SK-N-DZ (cell line): ENCODE data around the gene EBI3.
"Not testable (repeated sequence)": the region's sequence is repeated elsewhere in the genome, so short reads cannot be mapped to it uniquely, and the experiment has no call there.

ENCODE experiments used
- DNase-seq: peaks from one replicate; pipeline ENCODE4 v3.0.0-alpha.2; 2015; ENCODE audit warnings: low spot score

The EBI3 gene

DNA sequence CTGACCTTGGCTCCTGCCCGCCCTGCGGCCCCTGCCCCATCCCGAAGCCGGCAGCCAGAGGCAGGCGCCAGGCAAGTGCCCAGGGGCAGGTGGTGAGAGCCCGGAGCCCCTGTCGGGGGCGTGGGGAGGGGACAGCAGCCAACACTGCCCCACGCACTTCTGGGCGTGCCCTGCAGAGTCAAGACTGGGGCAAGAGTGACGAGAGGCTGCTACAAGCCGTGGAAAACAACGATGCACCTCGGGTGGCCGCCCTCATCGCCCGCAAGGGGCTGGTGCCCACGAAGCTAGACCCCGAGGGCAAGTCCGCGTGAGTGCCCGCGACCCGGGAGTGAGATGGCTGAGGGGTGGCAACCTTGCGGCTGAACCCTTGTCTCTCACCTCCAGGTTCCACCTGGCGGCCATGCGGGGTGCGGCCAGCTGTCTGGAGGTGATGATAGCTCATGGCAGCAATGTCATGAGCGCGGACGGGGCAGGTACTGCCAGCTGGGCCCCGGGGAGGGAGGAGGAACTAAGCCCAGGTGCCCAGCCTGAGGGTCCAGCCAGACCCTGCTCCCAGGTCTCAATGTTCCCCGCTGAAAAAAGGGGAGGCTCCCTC is 29.5 kb upstream of the EBI3 start:
- DNase-seq: no peak

DNA sequence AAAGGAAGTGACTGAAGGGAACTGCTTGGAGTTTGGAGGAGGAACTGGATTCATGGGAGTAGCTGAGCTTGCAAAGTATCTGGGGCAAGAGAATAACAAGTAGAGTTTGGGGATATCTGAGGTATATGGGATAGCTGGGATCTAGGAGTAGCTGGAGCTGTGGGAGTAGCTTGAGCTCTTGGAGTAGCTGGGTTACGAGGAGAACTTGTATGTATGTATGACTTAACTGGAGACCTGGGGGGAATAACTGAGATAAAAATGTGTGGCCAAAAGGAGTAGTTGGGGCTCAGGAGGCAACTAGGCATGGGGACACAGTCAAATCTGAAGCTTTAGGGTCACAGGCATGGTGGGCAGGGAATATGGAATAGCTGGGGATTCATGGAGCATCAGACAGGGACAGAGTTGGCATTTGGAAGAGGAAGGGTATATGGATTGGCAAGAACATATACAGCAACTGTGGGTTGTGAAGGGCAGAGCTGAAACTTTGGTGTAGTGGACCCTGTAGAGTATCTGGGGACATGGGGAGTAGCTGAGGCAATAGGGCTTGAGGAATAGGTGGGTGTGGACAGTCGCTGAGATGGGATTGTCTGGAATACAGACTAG is 28.3 kb upstream of the EBI3 start:
- DNase-seq: no peak

GRCh38 chr19:4201798-4202197 is 27.5 kb upstream of the EBI3 start:
- DNase-seq: no peak

GRCh38 chr19:4206818-4207484 is 22.4 kb upstream of the EBI3 start:
- peak; percentile 53 for DNase-seq

DNA sequence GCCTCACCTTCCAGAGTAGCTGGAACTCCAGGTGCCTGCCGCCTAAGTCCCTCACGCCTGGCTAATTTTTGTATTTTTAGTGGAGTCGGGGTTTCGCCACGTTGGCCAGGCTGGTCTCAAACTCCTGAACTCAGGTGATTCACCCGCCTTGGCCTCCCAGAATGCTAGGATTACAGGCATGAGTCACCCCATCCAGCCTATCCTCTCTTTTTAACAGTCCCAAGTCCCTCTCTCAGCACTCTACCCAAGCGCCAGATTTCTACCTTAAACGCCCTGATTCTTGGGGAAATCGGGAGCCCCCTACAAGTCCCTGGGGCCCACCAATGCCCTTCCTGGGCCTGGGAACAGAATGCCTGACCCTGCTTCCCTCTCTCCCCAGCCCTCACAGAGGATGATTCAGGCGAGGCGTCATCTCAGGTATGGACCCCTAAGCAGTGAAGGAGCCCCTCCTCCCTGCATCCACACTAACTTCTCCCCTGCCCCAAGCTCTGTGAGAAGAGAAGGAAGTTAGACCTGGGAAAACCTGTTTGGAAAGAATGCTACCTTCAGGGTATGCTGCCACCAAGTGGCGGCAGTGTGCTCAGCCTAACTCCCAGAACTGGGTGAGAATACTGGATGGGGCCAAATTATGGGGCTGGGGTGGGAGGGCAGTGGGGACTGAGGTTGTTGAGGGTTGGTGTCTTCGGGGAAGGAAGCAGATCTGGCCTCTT is 20.8 kb upstream of the EBI3 start:
- DNase-seq: no peak

DNA sequence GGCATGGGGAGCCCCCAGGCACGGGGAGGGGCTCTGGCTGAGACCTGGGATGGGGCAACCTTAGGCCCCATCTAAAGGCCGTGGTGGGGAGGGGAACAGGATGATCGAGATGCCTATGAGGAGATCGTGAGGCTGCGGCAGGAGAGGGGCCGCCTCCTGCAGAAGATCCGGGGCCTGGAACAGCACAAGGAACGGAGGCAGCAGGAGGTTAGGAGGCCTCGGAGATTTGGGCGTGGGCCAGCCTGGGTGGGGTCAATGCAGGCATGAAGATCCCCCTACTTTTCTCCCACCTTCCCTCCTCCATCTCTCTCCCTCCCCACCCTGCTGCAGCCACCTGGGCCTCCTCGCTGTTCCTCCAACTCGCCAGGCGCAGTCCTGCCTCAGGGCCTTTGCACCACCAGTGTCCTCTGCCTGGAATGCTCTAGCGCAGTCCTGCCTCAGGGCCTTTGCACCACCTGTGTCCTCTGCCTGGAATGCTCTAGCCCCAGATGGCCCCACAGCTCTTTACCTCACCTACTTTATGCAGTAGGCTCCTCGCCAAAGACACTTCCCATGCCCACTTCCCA is 19.1 kb upstream of the EBI3 start:
- no peak for DNase-seq

GRCh38 chr19:4213116-4213515 is 16.2 kb upstream of the EBI3 start:
- no peak for DNase-seq

- no peak for DNase-seq
Measured at GRCh38 chr19:4215807-4216206, 13.5 kb upstream of the EBI3 start.

DNA sequence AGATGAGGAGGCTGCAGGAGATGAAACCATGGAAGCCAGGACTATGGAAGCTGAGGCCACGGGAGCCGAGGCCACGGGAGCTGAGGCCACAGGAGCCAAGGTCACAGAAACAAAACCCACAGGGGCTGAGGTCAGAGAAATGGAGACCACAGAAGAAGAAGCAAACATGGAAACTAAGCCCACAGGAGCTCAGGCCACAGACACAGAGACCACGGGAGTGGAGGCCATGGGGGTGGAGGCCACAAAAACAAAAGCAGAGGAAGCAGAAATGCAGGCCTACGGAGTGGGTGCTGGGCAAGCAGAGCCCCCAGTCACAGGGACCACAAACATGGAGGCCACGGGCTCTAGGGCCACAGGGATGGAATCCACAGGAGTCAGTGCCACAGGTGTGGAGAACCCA is 12.5 kb upstream of the EBI3 start:
- no peak for DNase-seq

DNA sequence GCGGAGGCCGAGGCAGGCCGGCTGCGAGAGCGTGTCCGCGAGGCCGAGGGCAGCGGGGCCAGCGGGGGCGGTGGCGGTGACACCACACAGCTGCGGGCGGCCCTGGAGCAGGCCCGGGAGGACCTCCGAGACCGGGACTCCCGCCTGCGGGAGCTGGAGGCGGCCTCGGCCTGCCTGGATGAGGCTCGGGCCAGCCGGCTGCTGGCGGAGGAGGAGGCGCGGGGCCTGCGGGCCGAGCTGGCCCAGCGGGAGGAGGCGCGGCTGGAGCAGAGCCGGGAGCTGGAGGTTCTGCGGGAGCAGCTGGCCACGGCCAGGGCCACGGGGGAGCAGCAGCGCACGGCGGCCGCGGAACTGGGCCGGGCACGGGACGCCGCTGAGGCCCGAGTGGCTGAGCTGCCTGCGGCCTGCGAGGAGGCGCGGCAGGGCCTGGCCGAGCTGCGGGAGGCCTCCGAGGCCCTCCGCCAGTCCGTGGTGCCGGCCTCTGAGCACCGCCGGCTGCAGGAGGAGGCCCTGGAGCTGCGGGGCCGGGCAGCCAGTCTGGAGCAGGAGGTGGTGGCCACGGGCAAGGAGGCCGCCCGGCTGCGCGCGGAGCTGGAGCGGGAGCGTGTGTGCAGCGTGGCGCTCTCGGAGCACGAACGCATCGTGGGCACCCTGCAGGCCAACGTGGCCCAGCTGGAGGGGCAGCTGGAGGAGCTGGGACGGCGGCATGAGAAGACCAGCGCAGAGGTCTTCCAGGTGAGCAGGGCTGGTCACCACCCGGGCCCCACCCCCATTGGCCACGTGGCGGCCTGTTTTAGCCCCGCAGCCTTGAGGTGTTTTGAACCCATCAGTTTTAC is 11.7 kb upstream of the EBI3 start:
- no peak for DNase-seq

- not testable (repeated sequence) for DNase-seq
Measured at GRCh38 chr19:4218523-4218922, 10.8 kb upstream of the EBI3 start.

GRCh38 chr19:4220188-4220587 is 9.1 kb upstream of the EBI3 start:
- DNase-seq: no peak

- DNase-seq: peak; percentile 58
Measured at GRCh38 chr19:4224470-4224869, 4.9 kb upstream of the EBI3 start.

DNA sequence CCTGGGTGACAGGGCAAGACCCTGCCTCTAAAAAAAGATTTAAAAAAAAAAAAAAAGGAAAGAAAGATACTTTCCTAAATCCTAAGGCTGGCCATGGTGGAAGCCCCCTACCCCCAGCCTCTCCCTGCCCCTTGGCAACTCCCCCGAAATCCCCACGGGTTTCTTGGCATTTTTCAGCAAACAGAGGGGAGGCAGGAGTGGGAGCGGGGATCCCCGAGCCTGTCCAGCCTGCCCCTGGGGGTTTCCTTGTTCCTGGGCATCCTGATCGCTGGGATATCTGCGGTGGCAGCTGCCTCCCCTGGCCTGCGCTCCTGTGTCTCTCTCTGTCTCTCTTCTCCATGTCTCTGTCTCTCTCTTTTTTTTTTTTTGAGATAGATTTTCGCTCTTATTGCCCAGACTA is 3.4 kb upstream of the EBI3 start:
- no peak for DNase-seq

GRCh38 chr19:4227771-4228170 is 1.6 kb upstream of the EBI3 start:
- DNase-seq: no peak

DNA sequence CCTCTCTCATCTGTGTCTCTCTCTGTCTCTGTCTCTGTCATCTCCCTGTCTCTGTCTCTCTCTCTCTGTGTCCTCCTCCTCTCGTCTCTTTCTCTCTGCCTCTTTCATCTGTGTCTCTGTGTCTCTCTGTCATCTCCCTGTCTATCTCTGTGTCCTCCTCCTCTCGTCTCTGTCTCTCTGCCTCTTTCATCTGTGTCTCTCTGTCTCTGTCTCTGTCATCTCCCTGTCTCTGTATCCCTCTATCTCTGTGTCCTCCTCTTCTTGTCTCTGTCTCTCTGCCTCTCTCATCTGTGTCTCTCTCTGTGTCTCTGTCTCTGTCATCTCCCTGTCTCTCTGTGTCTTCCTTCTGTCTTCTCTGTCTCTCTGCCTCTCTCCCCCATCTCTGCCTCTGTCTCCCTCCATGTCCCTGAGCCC is 551 bp upstream of the EBI3 start:
- DNase-seq: no peak

GRCh38 chr19:4230237-4230636 is 914 bp downstream of the EBI3 start:
- not testable (repeated sequence) for DNase-seq

- DNase-seq: not testable (repeated sequence)
Measured at GRCh38 chr19:4231521-4231920, 2.2 kb downstream of the EBI3 start.

GRCh38 chr19:4232139-4232538 is 2.8 kb downstream of the EBI3 start:
- not testable (repeated sequence) for DNase-seq

- no peak for DNase-seq
Measured at GRCh38 chr19:4232614-4233281, 3.4 kb downstream of the EBI3 start.
